K562 (cell line): ENCODE results near the gene BRD7. TPM values are rescaled to one million over a fixed set of nuclear protein-coding genes. Genes with fewer than 3 reads are reported as not detected.

Experiments used
- GATA2 ChIP-seq: sonication (generic); formaldehyde crosslinking; IDR thresholded peaks from 2 replicates; pipeline ENCODE4 v1.4.0; 2020; ENCODE audit warnings: mild to moderate bottlenecking, missing genetic modification reagents
- JUN ChIP-seq, 2 experiments: sonication (generic) in 1 of 2; formaldehyde crosslinking in 1 of 2; IDR thresholded peaks; 2 replicates each; pipeline versions ENCODE4 v1.6.1 to v1.8.0; 2012 to 2022; ENCODE audit warnings: borderline replicate concordance in 2 of 2, mild to moderate bottlenecking in 2 of 2, improper control_type of control experiment in 1 of 2, low read depth in 1 of 2, low read length in 1 of 2, missing genetic modification reagents in 1 of 2
- MGA ChIP-seq: fragments of 450-650 bp; IDR thresholded peaks from 2 replicates; pipeline ENCODE4 v1.6.1; 2016; ENCODE audit warnings: mild to moderate bottlenecking, moderate library complexity
- RCOR1 ChIP-seq, 2 experiments: IDR thresholded peaks; 2 replicates each; pipeline ENCODE4 v1.6.1; 2012; ENCODE audit warnings: low read depth in 2 of 2, low read length in 2 of 2, borderline replicate concordance in 1 of 2, improper control_type of control experiment in 1 of 2
- ZNF639 ChIP-seq, 2 experiments: fragments of 200-800 bp in 1 of 2; sonication (Bioruptor generic) in 1 of 2; sonication (generic) in 1 of 2; formaldehyde crosslinking in 1 of 2; IDR thresholded peaks in 1 of 2; conservative IDR thresholded peaks in 1 of 2; 2 replicates each; pipeline versions ENCODE4 v1.5.0 to v1.6.1; 2016 to 2020; ENCODE audit warnings: missing compliant biosample characterization in 1 of 2, missing genetic modification characterization in 1 of 2, missing genetic modification reagents in 1 of 2
- polyA plus RNA-seq, 8 experiments: library from polyadenylated mRNA; depleted of rRNA in 4 of 8; stranded (reverse) in 5 of 8; unstranded in 3 of 8; fragments of >200 nt; fragmentation: Nextera tagmentation in 2 of 8; fragmentation: Illumina TruSeq in 1 of 8; extraction: Ambion mirVana in 2 of 8; extraction: Trizol in 1 of 8; gene quantifications; 2 replicates each; pipeline versions ENCODE4 v1.2.1 to v1.2.3, GENCODE V29; 2011 to 2014; ENCODE audit warnings: inconsistent platforms in 1 of 8, missing spikeins in 1 of 8
- total RNA-seq, 7 experiments: library from RNA; depleted of rRNA in 6 of 7; stranded (reverse); fragments of >200 nt in 6 of 7; fragmentation: Illumina TruSeq in 2 of 7; extraction: Trizol in 2 of 7; gene quantifications; 2 replicates each; pipeline versions ENCODE4 v1.2.1 to v1.2.3, GENCODE V29; 2011 to 2021; ENCODE audit warnings: low replicate concordance in 1 of 7

BRD7 gene
- total and polyA plus RNA-seq, 9 of the 15 experiments (the other 6 are each of a cell fraction or from before 2014, with no cell fraction given) = 20.6 to 101 (median 68.7) TPM

- TF ChIP-seq ZNF639 (CRISPR knock-in tag; conservative IDR thresholded peaks at IDR 0.05 in 1 of 2, IDR thresholded peaks at IDR 0.05 in 1 of 2) (0 out of 4 replicates have a peak, but pooled peaks of 1 of the 2 experiments have one; percentile 44), RCOR1 (IDR thresholded peaks at IDR 0.05; ENCODE audit: borderline replicate concordance in 1 of 2, low read depth in 2 of 2, low read length in 2 of 2) (peak in 1 of 2 experiments; percentile 49; a peak in 2 of 4 replicates), GATA2 (CRISPR knock-in tag) (peak; percentile 55), MGA (0 out of 2 replicates have a peak, but pooled peaks have one; percentile 19), JUN (IDR thresholded peaks at IDR 0.05; ENCODE audit: borderline replicate concordance, low read depth, low read length) (no peak), JUN (CRISPR knock-in tag; IDR thresholded peaks at IDR 0.05; ENCODE audit: borderline replicate concordance) (no peak)
Measured at GRCh38 chr16:50395763-50396710, 27.2 kb upstream of the BRD7 start (continued).
